T-helper 1 cell treated with Interleukin-12 subunit alpha and Interleukin-12 subunit beta and Interleukin-4 antibody, amounts not matched to agents 30 μg/mL and 1 μg/mL, for 36 hours (primary cell): ENCODE measurements around the gene RBM33.

Source experiments
- H3K27ac Mint-ChIP-seq: one replicate; pipeline ENCODE4 v1.8.0; 2021; ENCODE audit warnings: mild to moderate bottlenecking, mixed read lengths
- H3K27me3 Mint-ChIP-seq: one replicate; pipeline ENCODE4 v1.8.0; 2021; ENCODE audit warnings: low read depth, mixed read lengths
- H3K36me3 Mint-ChIP-seq: one replicate; pipeline ENCODE4 v1.8.0; 2021; ENCODE audit warnings: low read depth, mixed read lengths
- H3K4me1 Mint-ChIP-seq: one replicate; pipeline ENCODE4 v1.8.0; 2021; ENCODE audit warnings: low read depth, mixed read lengths
- H3K4me3 Mint-ChIP-seq: one replicate; pipeline ENCODE4 v1.8.0; 2021; ENCODE audit warnings: mild to moderate bottlenecking, moderate library complexity, mixed read lengths
- H3K9me3 Mint-ChIP-seq: one replicate; pipeline ENCODE4 v1.8.0; 2021; ENCODE audit warnings: mixed read lengths

Gene RBM33, protein sequence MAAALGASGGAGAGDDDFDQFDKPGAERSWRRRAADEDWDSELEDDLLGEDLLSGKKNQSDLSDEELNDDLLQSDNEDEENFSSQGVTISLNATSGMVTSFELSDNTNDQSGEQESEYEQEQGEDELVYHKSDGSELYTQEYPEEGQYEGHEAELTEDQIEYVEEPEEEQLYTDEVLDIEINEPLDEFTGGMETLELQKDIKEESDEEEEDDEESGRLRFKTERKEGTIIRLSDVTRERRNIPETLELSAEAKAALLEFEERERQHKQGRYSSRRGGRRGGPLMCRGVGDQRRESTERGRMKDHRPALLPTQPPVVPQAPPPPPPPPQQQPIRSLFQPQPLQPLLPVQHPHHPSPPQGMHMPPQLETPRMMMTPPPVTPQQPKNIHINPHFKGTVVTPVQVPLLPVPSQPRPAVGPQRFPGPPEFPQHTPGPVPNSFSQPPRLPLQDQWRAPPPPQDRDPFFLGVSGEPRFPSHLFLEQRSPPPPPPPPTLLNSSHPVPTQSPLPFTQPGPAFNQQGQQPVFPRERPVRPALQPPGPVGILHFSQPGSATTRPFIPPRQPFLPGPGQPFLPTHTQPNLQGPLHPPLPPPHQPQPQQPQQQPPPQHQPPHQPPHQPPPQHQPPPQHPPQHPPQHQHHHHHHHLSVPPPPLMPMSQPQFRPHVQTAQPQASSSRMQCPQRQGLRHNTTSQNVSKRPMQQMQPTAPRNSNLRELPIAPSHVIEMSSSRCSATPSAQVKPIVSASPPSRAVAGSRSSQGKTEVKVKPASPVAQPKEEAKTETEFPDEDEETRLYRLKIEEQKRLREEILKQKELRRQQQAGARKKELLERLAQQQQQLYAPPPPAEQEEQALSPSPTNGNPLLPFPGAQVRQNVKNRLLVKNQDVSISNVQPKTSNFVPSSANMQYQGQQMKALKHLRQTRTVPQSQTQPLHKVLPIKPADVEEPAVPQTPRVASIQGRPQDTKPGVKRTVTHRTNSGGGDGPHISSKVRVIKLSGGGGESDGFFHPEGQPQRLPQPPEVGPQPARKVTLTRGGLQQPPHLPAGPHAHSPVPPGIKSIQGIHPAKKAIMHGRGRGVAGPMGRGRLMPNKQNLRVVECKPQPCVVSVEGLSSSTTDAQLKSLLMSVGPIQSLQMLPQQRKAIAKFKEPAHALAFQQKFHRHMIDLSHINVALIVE

GRCh38 chr7:155644178-155644970 lies at the start of gene RBM33:
Gene RBM33, plus strand, starts transcription at chr7:155644661. Its CDS starts 216 bp downstream, at chr7:155644877.
- peak within 1 kb of the TSS; percentile 100 for H3K27ac Mint-ChIP-seq
- H3K4me1 Mint-ChIP-seq: peaks cover 35% of the 10 kb centered on the region
- peak within 1 kb of the TSS; percentile 100 for H3K4me3 Mint-ChIP-seq
- H3K36me3 Mint-ChIP-seq: peaks cover 63% of the 10 kb centered on the region
- no peaks in the 10 kb centered on the region for H3K27me3 Mint-ChIP-seq
- H3K9me3 Mint-ChIP-seq: peaks cover 13% of the 10 kb centered on the region

GRCh38 chr7:155594961-155595366 lies 49.5 kb upstream of the RBM33 start:
- no peak overlapping the region for H3K27ac Mint-ChIP-seq

DNA sequence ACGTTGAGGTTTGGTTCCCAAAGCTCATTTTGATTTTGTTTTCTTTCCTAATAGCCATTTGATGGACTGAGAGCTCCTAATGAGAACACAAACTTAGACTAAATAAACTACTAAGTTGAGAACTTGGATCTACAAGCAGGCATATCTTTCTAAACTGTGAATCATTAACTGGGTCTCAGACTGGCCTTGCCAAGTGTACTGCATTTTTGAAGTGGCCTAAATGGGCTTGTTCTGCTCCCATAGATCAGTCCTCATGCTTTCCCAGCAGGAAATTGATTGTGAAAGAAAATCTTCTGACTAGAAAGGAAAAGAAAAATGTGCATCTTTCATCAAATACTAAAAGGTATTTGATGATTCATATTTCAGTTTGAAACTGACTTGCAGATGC lies 46.7 kb upstream of the RBM33 start:
- Mint-ChIP-seq H3K4me3 (no peak overlapping the region), H3K4me1 (peaks cover 7% of the 10 kb centered on the region), H3K9me3 (no peaks in the 10 kb centered on the region), H3K27me3 (peaks cover 30% of the 10 kb centered on the region), H3K36me3 (no peaks in the 10 kb centered on the region), H3K27ac (no peak overlapping the region)

More at GRCh38 chr7:155594961-155595366, 49.5 kb upstream of the RBM33 start:
- H3K9me3 Mint-ChIP-seq: no peaks in the 10 kb centered on the region
- H3K4me3 Mint-ChIP-seq: no peak overlapping the region
- H3K27me3 Mint-ChIP-seq: peaks cover 22% of the 10 kb centered on the region
- H3K4me1 Mint-ChIP-seq: peaks cover 7% of the 10 kb centered on the region
- H3K36me3 Mint-ChIP-seq: no peaks in the 10 kb centered on the region

- H3K36me3 Mint-ChIP-seq: no peaks in the 10 kb centered on the region
- no peak overlapping the region for H3K4me3 Mint-ChIP-seq
- H3K4me1 Mint-ChIP-seq: peaks cover 7% of the 10 kb centered on the region
- H3K27me3 Mint-ChIP-seq: peaks cover 30% of the 10 kb centered on the region
- no peaks in the 10 kb centered on the region for H3K9me3 Mint-ChIP-seq
- no peak overlapping the region for H3K27ac Mint-ChIP-seq
Measured at GRCh38 chr7:155598810-155599210, 45.7 kb upstream of the RBM33 start.

GRCh38 chr7:155602156-155602555 lies 42.3 kb upstream of the RBM33 start:
- Mint-ChIP-seq H3K9me3 (no peaks in the 10 kb centered on the region), H3K27ac (no peak overlapping the region), H3K4me1 (peaks cover 7% of the 10 kb centered on the region), H3K36me3 (no peaks in the 10 kb centered on the region), H3K4me3 (no peak overlapping the region), H3K27me3 (peaks cover 26% of the 10 kb centered on the region)

- Mint-ChIP-seq H3K9me3 (no peaks in the 10 kb centered on the region), H3K27me3 (peaks cover 26% of the 10 kb centered on the region), H3K36me3 (no peaks in the 10 kb centered on the region), H3K4me3 (no peak overlapping the region), H3K4me1 (peaks cover 7% of the 10 kb centered on the region), H3K27ac (no peak overlapping the region)
Measured at GRCh38 chr7:155602750-155603149, 41.7 kb upstream of the RBM33 start.

DNA sequence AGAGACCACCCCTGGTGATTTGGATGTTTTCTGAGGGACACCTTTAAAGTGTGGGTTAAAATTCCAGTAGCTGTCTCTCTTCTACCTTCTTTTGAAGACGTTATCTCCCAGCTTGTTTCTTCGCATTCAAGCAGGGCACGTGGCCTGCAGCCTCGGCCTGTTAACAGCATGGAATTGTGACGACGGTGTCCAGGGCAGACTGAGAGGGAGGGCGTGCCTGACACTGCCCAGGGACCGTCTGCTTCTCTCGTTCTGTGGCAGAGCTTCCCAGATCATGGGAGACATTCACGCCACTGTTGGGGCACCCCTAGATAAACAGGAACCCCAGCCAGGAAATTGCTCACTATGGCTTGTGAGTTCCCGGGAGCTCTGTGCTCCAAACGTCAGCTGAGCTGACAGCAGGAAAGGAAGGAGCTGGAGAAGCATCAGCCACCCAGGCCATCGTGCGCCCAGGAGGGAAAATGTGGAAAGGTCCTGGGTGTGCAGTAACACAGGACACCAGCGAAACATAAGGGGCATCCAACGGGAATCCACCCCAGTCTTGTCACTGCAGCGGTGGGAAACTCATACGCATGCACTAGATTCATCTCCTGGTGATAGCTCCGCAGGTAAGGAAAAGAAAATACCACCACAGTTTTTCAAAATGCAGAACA lies 41.1 kb upstream of the RBM33 start:
- H3K27ac Mint-ChIP-seq: no peak overlapping the region
- peaks cover 25% of the 10 kb centered on the region for H3K27me3 Mint-ChIP-seq
- no peak overlapping the region for H3K4me3 Mint-ChIP-seq
- no peaks in the 10 kb centered on the region for H3K9me3 Mint-ChIP-seq
- H3K36me3 Mint-ChIP-seq: no peaks in the 10 kb centered on the region
- peaks cover 6% of the 10 kb centered on the region for H3K4me1 Mint-ChIP-seq

GRCh38 chr7:155603858-155604503 lies 40.5 kb upstream of the RBM33 start:
- no peak overlapping the region for H3K4me3 Mint-ChIP-seq
- H3K27me3 Mint-ChIP-seq: peaks cover 19% of the 10 kb centered on the region
- H3K36me3 Mint-ChIP-seq: no peaks in the 10 kb centered on the region
- H3K4me1 Mint-ChIP-seq: no peaks in the 10 kb centered on the region
- H3K27ac Mint-ChIP-seq: no peak overlapping the region
- H3K9me3 Mint-ChIP-seq: no peaks in the 10 kb centered on the region

- no peak overlapping the region for H3K4me3 Mint-ChIP-seq
- H3K27ac Mint-ChIP-seq: no peak overlapping the region
- H3K36me3 Mint-ChIP-seq: no peaks in the 10 kb centered on the region
- H3K27me3 Mint-ChIP-seq: peaks cover 13% of the 10 kb centered on the region
- no peaks in the 10 kb centered on the region for H3K4me1 Mint-ChIP-seq
- H3K9me3 Mint-ChIP-seq: no peaks in the 10 kb centered on the region
Measured at GRCh38 chr7:155604504-155604997, 39.9 kb upstream of the RBM33 start.

- H3K27ac Mint-ChIP-seq: no peak overlapping the region
- H3K36me3 Mint-ChIP-seq: no peaks in the 10 kb centered on the region
- peaks cover 6% of the 10 kb centered on the region for H3K27me3 Mint-ChIP-seq
- H3K9me3 Mint-ChIP-seq: no peaks in the 10 kb centered on the region
- H3K4me1 Mint-ChIP-seq: no peaks in the 10 kb centered on the region
- H3K4me3 Mint-ChIP-seq: no peak overlapping the region
Measured at GRCh38 chr7:155609185-155609584, 35.3 kb upstream of the RBM33 start.

DNA sequence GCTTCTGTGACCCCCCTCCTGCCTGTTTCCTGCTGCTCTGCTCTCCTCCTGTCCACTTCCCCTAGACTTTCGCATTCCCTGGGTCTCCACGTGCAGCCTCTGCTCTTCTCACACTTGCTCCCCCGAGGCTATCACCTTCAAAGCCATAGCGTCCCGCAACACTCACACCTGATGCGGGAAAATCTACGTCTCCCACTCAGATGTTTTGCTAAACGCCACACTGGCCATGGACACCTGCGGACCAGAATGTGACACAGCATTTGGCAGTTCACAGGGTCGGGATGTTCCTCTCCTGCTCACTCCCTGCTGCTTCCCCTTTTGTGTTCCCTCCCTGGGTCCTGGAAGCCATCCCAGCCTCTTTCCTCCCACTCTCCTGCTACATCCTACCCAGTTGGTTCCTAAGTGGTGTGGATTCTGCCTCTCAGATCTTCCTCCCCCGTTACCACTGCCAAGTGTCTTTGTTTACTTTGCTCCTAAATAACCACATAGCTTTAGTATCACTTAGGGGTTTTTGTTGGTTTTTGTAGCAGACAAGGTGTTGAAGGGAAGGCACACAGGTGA lies 33.7 kb upstream of the RBM33 start:
- Mint-ChIP-seq H3K4me1 (no peaks in the 10 kb centered on the region), H3K27me3 (peaks cover 6% of the 10 kb centered on the region), H3K36me3 (peaks cover 5% of the 10 kb centered on the region), H3K4me3 (no peak overlapping the region), H3K27ac (no peak overlapping the region), H3K9me3 (peaks cover 9% of the 10 kb centered on the region)

GRCh38 chr7:155611808-155612447 lies 32.5 kb upstream of the RBM33 start:
- Mint-ChIP-seq H3K9me3 (peaks cover 9% of the 10 kb centered on the region), H3K4me1 (no peaks in the 10 kb centered on the region), H3K36me3 (peaks cover 5% of the 10 kb centered on the region), H3K27ac (no peak overlapping the region), H3K27me3 (peaks cover 6% of the 10 kb centered on the region), H3K4me3 (no peak overlapping the region)
